GM03348 (cell line): Measurements from ENCODE around the gene KRTAP29-1.
A peak's percentile ranks its signal among the peaks of the same experiment; 100 is the strongest.
"Not testable (repeated sequence)": the region's sequence is repeated elsewhere in the genome, so short reads cannot be mapped to it uniquely, and the experiment has no call there.

ENCODE experiments used
- DNase-seq: peaks from one replicate; pipeline ENCODE4 v3.0.0; 2012; ENCODE audit warnings: low spot score

Gene KRTAP29-1

GRCh38 chr17:41301916-41302901, at the start of gene KRTAP29-1:
TSS of gene KRTAP29-1 (minus strand) at chr17:41302851. CDS start at chr17:41302851, 0 bp downstream.
- DNase-seq, result no peak

- no peak for DNase-seq
Measured at GRCh38 chr17:41351177-41351576, 48.5 kb upstream of the KRTAP29-1 start.

GRCh38 chr17:41350381-41350878, 47.8 kb upstream of the KRTAP29-1 start, which contains the start of gene KRT33A:
TSS of gene KRT33A (minus strand) at chr17:41350828. CDS start at chr17:41350767, 61 bp downstream.
- DNase-seq, result not testable (repeated sequence)

- no peak for DNase-seq
Measured at GRCh38 chr17:41347869-41348760, 45.5 kb upstream of the KRTAP29-1 start.

GRCh38 chr17:41346421-41346820, 43.8 kb upstream of the KRTAP29-1 start:
- not testable (repeated sequence) for DNase-seq

GRCh38 chr17:41345992-41346391, 43.3 kb upstream of the KRTAP29-1 start:
- DNase-seq, result no peak

GRCh38 chr17:41343029-41343428, 40.4 kb upstream of the KRTAP29-1 start:
- no peak for DNase-seq

- DNase-seq, result no peak
Measured at GRCh38 chr17:41340934-41341861, 38.5 kb upstream of the KRTAP29-1 start.

GRCh38 chr17:41340494-41340893, 37.8 kb upstream of the KRTAP29-1 start:
- no peak for DNase-seq

GRCh38 chr17:41339571-41340172, 37.0 kb upstream of the KRTAP29-1 start:
- DNase-seq, result no peak

GRCh38 chr17:41338961-41339485, 36.4 kb upstream of the KRTAP29-1 start:
- no peak for DNase-seq

- DNase-seq, result no peak
Measured at GRCh38 chr17:41335747-41336146, 33.1 kb upstream of the KRTAP29-1 start.

GRCh38 chr17:41334385-41335305, 32.0 kb upstream of the KRTAP29-1 start:
- no peak for DNase-seq

- DNase-seq, result no peak
Measured at GRCh38 chr17:41333836-41334235, 31.2 kb upstream of the KRTAP29-1 start.

- no peak for DNase-seq
Measured at GRCh38 chr17:41333098-41333497, 30.4 kb upstream of the KRTAP29-1 start.

GRCh38 chr17:41332239-41332638, 29.6 kb upstream of the KRTAP29-1 start:
- no peak for DNase-seq

- DNase-seq, result no peak
Measured at GRCh38 chr17:41331606-41332005, 29.0 kb upstream of the KRTAP29-1 start.

GRCh38 chr17:41329279-41329948, 26.8 kb upstream of the KRTAP29-1 start:
- peak; percentile 86 for DNase-seq

GRCh38 chr17:41328207-41328606, 25.6 kb upstream of the KRTAP29-1 start:
- no peak for DNase-seq
